Measurements from ENCODE around the gene EQTN.

DNA sequence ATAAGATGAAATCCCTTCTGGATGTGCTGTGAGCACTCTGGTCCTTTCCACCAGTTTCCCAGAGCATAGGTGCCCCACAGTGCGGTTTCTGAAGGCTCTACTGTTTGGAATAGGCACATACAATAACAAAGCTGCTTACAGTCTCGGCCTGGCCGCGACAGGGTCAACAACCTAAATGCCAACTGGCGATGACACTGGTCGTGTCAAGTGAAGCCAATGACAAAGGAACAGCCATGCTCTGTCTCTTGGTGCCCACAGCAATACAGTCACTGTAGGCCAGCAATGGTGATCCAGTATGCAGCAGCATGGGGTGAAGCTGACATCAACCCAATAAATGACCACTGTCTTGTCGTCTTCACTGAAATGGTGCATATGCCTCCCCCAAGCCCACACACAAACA, 47.8 kb upstream of the EQTN start:
- TF ChIP-seq, protein P1, sequence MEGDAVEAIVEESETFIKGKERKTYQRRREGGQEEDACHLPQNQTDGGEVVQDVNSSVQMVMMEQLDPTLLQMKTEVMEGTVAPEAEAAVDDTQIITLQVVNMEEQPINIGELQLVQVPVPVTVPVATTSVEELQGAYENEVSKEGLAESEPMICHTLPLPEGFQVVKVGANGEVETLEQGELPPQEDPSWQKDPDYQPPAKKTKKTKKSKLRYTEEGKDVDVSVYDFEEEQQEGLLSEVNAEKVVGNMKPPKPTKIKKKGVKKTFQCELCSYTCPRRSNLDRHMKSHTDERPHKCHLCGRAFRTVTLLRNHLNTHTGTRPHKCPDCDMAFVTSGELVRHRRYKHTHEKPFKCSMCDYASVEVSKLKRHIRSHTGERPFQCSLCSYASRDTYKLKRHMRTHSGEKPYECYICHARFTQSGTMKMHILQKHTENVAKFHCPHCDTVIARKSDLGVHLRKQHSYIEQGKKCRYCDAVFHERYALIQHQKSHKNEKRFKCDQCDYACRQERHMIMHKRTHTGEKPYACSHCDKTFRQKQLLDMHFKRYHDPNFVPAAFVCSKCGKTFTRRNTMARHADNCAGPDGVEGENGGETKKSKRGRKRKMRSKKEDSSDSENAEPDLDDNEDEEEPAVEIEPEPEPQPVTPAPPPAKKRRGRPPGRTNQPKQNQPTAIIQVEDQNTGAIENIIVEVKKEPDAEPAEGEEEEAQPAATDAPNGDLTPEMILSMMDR (IDR thresholded peaks at IDR 0.05): no peak
- no peak for TF ChIP-seq POLR2A (IDR thresholded peaks at IDR 0.05)
